WTC11 (cell line): Measurements from ENCODE around the gene FAM181A.

Source experiments
- ERG ChIP-seq: fragments of 250-450 bp; sonication (Bioruptor Pico); IDR thresholded peaks from 2 replicates; pipeline ENCODE4 v1.8.0; 2021; ENCODE audit warnings: mild to moderate bottlenecking
- ESRRA ChIP-seq: sonication (generic); formaldehyde crosslinking; IDR thresholded peaks from 2 replicates; pipeline ENCODE4 v1.8.1; 2022; ENCODE audit warnings: mild to moderate bottlenecking, missing genetic modification reagents, borderline replicate concordance
- ETV6 ChIP-seq: sonication (generic); formaldehyde crosslinking; IDR thresholded peaks from 2 replicates; pipeline ENCODE4 v1.8.1; 2022; ENCODE audit warnings: mild to moderate bottlenecking, missing genetic modification reagents
- FOXJ3 ChIP-seq: sonication (generic); formaldehyde crosslinking; IDR thresholded peaks from 2 replicates; pipeline ENCODE4 v1.9.0; 2021; ENCODE audit warnings: missing genetic modification reagents, mild to moderate bottlenecking, borderline replicate concordance
- IRF2 ChIP-seq: sonication (generic); formaldehyde crosslinking; IDR thresholded peaks from 2 replicates; pipeline ENCODE4 v1.8.0; 2022; ENCODE audit warnings: low read depth, missing genetic modification reagents, borderline replicate concordance
- KAT7 ChIP-seq: sonication (generic); formaldehyde crosslinking; IDR thresholded peaks from 2 replicates; pipeline ENCODE4 v1.8.1; 2023; ENCODE audit warnings: missing genetic modification reagents, mild to moderate bottlenecking, borderline replicate concordance
- NFYB ChIP-seq: sonication (generic); formaldehyde crosslinking; conservative IDR thresholded peaks from 2 replicates; pipeline ENCODE4 v1.8.0; 2022; ENCODE audit warnings: low read depth, missing genetic modification reagents
- NR2C2 ChIP-seq: sonication (generic); formaldehyde crosslinking; IDR thresholded peaks from 2 replicates; pipeline ENCODE4 v1.8.0; 2022; ENCODE audit warnings: mild to moderate bottlenecking, missing genetic modification reagents
- PRRX2 ChIP-seq: fragments of 250-450 bp; sonication (Bioruptor Pico); IDR thresholded peaks from 2 replicates; pipeline ENCODE4 v1.8.0; 2021; ENCODE audit warnings: mild to moderate bottlenecking
- RELA ChIP-seq: sonication (generic); formaldehyde crosslinking; IDR thresholded peaks from 2 replicates; pipeline ENCODE4 v1.8.1; 2022; ENCODE audit warnings: missing genetic modification reagents, mild to moderate bottlenecking, borderline replicate concordance
- TF ChIP-seq, protein P1 (sequence below): fragments of 200-600 bp; IDR thresholded peaks from 2 replicates; pipeline ENCODE4 v1.8.0; 2022; ENCODE audit warnings: antibody characterized with exemption
- TF ChIP-seq, protein P2 (sequence below): sonication (generic); formaldehyde crosslinking; IDR thresholded peaks from 2 replicates; pipeline ENCODE4 v1.8.1; 2022; ENCODE audit warnings: low read depth, missing genetic modification reagents, borderline replicate concordance
- TF ChIP-seq, protein P3 (sequence below): fragments of 250-450 bp; sonication (Bioruptor Pico); IDR thresholded peaks from 2 replicates; pipeline ENCODE4 v2.1.2; 2022; ENCODE audit warnings: mild to moderate bottlenecking, moderate library complexity
- TF ChIP-seq, protein P4 (sequence below): sonication (generic); formaldehyde crosslinking; IDR thresholded peaks from 2 replicates; pipeline ENCODE4 v1.8.0; 2023; ENCODE audit warnings: mild to moderate bottlenecking, missing genetic modification reagents

GRCh38 chr14:93950948-93951634, 23.9 kb downstream of the FAM181A start:
- TF ChIP-seq IRF2 (CRISPR knock-in tag) (no peak), NFYB (CRISPR knock-in tag) (no peak), RELA (no peak), FOXJ3 (no peak), ETV6 (CRISPR knock-in tag) (no peak), ERG (CRISPR knock-in tag) (no peak), NR2C2 (CRISPR knock-in tag) (no peak), PRRX2 (no peak), ESRRA (no peak), KAT7 (CRISPR knock-in tag) (no peak)
- TF ChIP-seq, protein P1, sequence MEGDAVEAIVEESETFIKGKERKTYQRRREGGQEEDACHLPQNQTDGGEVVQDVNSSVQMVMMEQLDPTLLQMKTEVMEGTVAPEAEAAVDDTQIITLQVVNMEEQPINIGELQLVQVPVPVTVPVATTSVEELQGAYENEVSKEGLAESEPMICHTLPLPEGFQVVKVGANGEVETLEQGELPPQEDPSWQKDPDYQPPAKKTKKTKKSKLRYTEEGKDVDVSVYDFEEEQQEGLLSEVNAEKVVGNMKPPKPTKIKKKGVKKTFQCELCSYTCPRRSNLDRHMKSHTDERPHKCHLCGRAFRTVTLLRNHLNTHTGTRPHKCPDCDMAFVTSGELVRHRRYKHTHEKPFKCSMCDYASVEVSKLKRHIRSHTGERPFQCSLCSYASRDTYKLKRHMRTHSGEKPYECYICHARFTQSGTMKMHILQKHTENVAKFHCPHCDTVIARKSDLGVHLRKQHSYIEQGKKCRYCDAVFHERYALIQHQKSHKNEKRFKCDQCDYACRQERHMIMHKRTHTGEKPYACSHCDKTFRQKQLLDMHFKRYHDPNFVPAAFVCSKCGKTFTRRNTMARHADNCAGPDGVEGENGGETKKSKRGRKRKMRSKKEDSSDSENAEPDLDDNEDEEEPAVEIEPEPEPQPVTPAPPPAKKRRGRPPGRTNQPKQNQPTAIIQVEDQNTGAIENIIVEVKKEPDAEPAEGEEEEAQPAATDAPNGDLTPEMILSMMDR = no peak
- TF ChIP-seq, protein P2, sequence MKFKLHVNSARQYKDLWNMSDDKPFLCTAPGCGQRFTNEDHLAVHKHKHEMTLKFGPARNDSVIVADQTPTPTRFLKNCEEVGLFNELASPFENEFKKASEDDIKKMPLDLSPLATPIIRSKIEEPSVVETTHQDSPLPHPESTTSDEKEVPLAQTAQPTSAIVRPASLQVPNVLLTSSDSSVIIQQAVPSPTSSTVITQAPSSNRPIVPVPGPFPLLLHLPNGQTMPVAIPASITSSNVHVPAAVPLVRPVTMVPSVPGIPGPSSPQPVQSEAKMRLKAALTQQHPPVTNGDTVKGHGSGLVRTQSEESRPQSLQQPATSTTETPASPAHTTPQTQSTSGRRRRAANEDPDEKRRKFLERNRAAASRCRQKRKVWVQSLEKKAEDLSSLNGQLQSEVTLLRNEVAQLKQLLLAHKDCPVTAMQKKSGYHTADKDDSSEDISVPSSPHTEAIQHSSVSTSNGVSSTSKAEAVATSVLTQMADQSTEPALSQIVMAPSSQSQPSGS (CRISPR knock-in tag) = no peak
- TF ChIP-seq, protein P3, sequence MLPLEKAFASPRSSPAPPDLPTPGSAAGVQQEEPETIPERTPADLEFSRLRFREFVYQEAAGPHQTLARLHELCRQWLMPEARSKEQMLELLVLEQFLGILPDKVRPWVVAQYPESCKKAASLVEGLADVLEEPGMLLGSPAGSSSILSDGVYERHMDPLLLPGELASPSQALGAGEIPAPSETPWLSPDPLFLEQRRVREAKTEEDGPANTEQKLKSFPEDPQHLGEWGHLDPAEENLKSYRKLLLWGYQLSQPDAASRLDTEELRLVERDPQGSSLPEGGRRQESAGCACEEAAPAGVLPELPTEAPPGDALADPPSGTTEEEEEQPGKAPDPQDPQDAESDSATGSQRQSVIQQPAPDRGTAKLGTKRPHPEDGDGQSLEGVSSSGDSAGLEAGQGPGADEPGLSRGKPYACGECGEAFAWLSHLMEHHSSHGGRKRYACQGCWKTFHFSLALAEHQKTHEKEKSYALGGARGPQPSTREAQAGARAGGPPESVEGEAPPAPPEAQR (CRISPR knock-in tag) = no peak
- TF ChIP-seq, protein P4, sequence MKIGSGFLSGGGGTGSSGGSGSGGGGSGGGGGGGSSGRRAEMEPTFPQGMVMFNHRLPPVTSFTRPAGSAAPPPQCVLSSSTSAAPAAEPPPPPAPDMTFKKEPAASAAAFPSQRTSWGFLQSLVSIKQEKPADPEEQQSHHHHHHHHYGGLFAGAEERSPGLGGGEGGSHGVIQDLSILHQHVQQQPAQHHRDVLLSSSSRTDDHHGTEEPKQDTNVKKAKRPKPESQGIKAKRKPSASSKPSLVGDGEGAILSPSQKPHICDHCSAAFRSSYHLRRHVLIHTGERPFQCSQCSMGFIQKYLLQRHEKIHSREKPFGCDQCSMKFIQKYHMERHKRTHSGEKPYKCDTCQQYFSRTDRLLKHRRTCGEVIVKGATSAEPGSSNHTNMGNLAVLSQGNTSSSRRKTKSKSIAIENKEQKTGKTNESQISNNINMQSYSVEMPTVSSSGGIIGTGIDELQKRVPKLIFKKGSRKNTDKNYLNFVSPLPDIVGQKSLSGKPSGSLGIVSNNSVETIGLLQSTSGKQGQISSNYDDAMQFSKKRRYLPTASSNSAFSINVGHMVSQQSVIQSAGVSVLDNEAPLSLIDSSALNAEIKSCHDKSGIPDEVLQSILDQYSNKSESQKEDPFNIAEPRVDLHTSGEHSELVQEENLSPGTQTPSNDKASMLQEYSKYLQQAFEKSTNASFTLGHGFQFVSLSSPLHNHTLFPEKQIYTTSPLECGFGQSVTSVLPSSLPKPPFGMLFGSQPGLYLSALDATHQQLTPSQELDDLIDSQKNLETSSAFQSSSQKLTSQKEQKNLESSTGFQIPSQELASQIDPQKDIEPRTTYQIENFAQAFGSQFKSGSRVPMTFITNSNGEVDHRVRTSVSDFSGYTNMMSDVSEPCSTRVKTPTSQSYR (CRISPR knock-in tag) = no peak
